Mesothelial cell of epicardium (in vitro differentiated cells): ENCODE measurements around the gene ANKFN1. TPM values are rescaled to one million over a fixed set of nuclear protein-coding genes. Genes with fewer than 3 reads are reported as not detected.

Experiments
- DNase-seq, 2 experiments: peaks; one replicate each; pipeline ENCODE4 v3.0.0; 2021; ENCODE audit warnings: low spot score in 2 of 2; ENCODE audit not compliant: unreplicated experiment in 2 of 2
- H3K27ac Mint-ChIP-seq: 2 replicates; pipeline ENCODE4 v1.8.0; 2021; ENCODE audit warnings: mixed read lengths
- H3K27me3 Mint-ChIP-seq: 2 replicates; pipeline ENCODE4 v1.8.0; 2021; ENCODE audit warnings: low read depth, mixed read lengths
- H3K36me3 Mint-ChIP-seq: 2 replicates; pipeline ENCODE4 v1.8.0; 2021; ENCODE audit warnings: mixed read lengths
- H3K4me1 Mint-ChIP-seq: 2 replicates; pipeline ENCODE4 v1.8.0; 2021; ENCODE audit warnings: mixed read lengths
- H3K4me3 Mint-ChIP-seq: 2 replicates; pipeline ENCODE4 v1.8.0; 2021; ENCODE audit warnings: mild to moderate bottlenecking, moderate library complexity, mixed read lengths
- H3K9me3 Mint-ChIP-seq: 2 replicates; pipeline ENCODE4 v1.8.0; 2021; ENCODE audit warnings: mixed read lengths
- total RNA-seq: library from RNA; stranded (reverse); gene quantifications from 3 replicates; pipeline ENCODE4 v1.2.1, GENCODE V29; 2021
- TF ChIP-seq, protein P1 (sequence below): fragments of 200-600 bp; sonication (generic); IDR thresholded peaks from one replicate; pipeline ENCODE4 v1.5.0; 2021; ENCODE audit warnings: antibody characterized with exemption; ENCODE audit not compliant: unreplicated experiment

The ANKFN1 gene
- total RNA-seq, 1 donor from 2014 or later, result 0.34 TPM

DNA sequence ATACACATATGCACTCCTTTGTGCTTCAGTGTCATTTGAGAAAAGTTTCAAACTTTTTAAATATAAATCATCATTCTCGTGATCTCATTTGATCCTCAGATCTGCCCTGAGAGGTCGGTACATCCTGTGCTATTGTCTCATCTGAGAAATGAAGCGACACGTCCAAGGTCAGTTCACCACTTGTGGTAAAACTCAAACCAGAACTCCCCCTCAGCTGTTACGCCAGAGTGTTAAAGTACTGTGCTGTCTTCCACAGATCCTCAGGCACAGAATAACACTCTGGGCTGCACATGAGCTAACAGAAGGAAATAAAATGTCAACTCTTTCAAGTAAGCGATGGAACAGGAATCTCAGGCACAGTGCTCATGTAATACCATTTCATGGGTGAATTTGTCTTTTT is 31.4 kb downstream of the ANKFN1 start:
- DNase-seq, result no peak
- Mint-ChIP-seq H3K27me3 (peaks cover 9% of the 10 kb centered on the region), H3K4me3 (no peak overlapping the region), H3K36me3 (no peaks in the 10 kb centered on the region), H3K4me1 (no peaks in the 10 kb centered on the region), H3K9me3 (peaks cover 2% of the 10 kb centered on the region), H3K27ac (no peak overlapping the region)
- TF ChIP-seq, protein P1, sequence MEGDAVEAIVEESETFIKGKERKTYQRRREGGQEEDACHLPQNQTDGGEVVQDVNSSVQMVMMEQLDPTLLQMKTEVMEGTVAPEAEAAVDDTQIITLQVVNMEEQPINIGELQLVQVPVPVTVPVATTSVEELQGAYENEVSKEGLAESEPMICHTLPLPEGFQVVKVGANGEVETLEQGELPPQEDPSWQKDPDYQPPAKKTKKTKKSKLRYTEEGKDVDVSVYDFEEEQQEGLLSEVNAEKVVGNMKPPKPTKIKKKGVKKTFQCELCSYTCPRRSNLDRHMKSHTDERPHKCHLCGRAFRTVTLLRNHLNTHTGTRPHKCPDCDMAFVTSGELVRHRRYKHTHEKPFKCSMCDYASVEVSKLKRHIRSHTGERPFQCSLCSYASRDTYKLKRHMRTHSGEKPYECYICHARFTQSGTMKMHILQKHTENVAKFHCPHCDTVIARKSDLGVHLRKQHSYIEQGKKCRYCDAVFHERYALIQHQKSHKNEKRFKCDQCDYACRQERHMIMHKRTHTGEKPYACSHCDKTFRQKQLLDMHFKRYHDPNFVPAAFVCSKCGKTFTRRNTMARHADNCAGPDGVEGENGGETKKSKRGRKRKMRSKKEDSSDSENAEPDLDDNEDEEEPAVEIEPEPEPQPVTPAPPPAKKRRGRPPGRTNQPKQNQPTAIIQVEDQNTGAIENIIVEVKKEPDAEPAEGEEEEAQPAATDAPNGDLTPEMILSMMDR, result no peak

DNA sequence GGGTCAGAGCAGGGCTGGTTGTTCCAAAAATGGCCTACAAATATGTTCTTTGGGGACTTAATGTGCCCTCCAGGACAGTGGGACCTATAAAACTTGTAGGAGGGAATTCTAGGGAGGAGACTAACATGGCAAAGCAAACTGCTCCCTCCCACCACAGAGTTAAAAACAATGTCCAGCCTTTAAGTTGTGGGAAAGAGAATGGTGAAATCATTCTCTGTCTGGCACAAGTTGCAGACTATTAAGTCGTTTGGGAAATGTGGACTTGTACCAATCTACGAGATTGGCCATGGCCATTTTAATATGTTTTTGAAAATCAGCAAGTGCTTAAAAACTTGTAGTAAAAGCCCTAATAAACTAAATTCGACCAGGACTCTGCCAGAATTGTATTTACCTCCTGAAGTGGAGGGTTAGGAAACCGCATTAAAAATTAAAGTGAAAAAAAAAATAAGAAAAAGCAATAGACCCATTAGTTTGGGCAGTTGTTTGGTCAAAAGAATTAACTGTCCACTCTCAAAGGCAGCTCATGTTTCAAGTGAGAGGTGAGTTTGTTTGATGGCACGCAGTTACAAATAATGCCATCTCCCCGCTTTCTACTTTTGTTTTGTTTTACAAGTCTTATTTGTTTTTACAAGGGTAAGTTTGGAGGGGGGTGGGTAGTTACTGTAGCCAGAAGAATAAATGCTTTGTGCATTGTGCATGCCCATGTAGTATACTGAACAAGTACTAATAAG is 32.4 kb downstream of the ANKFN1 start:
- TF ChIP-seq, protein P1, result no peak
- no peak for DNase-seq
- no peak overlapping the region for H3K27ac Mint-ChIP-seq
- H3K9me3 Mint-ChIP-seq, result peaks cover 3% of the 10 kb centered on the region
- no peaks in the 10 kb centered on the region for H3K36me3 Mint-ChIP-seq
- no peaks in the 10 kb centered on the region for H3K4me1 Mint-ChIP-seq
- no peak overlapping the region for H3K4me3 Mint-ChIP-seq
- H3K27me3 Mint-ChIP-seq, result peaks cover 5% of the 10 kb centered on the region

DNA sequence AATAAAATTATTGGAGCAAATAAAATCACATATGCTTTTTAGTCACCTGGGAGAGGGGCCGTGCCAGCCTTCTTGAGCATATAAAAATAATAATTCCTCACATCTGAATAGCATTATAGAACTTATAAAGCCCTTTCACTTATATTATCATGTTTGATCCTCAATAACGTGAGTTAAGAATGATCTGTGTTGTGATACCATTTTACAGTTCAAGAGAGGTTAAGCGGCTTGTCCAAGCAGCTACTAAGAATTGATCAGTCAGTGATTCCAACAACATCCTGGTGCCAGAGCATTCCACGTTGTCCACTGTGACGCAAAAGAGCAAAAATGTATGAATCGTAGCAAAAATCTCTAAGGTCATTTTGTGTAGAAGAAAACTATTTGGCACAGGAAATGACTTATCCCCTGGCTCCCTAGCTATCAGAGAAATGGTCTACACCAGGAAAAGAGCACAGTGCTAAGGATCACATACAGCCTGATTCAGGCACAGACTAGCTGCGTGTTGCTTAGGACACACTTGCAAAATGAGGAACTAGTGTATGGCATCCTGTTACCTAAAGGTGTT is 33.0 kb downstream of the ANKFN1 start:
- H3K4me1 Mint-ChIP-seq, result no peaks in the 10 kb centered on the region
- TF ChIP-seq, protein P1, result no peak
- no peak overlapping the region for H3K27ac Mint-ChIP-seq
- H3K36me3 Mint-ChIP-seq, result no peaks in the 10 kb centered on the region
- H3K27me3 Mint-ChIP-seq, result peaks cover 5% of the 10 kb centered on the region
- no peak for DNase-seq
- H3K4me3 Mint-ChIP-seq, result no peak overlapping the region
- peaks cover 3% of the 10 kb centered on the region for H3K9me3 Mint-ChIP-seq

DNA sequence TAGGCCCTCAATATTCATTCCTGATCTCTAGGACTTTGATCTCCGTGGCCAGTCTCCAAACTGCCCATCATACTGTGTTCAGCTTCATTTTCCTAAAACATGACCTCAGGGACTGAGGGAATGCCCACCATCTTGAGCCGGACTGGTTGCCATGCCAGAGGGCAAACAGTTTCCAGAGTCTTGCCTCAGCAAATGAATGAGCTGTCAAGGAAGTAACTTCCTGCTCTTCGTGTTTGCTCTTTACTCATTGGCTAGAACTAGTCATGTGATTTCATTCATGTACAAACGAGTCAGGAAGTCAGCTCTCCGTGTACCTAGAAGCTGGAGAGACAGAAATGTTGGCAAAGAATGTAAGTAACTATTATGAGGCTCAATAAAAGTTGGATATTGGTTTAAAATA is 50.2 kb downstream of the ANKFN1 start:
- H3K36me3 Mint-ChIP-seq, result no peaks in the 10 kb centered on the region
- no peak for DNase-seq
- no peak overlapping the region for H3K4me3 Mint-ChIP-seq
- H3K27ac Mint-ChIP-seq, result no peak overlapping the region
- TF ChIP-seq, protein P1, result no peak
- H3K9me3 Mint-ChIP-seq, result peaks cover 5% of the 10 kb centered on the region
- H3K4me1 Mint-ChIP-seq, result no peaks in the 10 kb centered on the region
- H3K27me3 Mint-ChIP-seq, result peaks cover 19% of the 10 kb centered on the region

DNA sequence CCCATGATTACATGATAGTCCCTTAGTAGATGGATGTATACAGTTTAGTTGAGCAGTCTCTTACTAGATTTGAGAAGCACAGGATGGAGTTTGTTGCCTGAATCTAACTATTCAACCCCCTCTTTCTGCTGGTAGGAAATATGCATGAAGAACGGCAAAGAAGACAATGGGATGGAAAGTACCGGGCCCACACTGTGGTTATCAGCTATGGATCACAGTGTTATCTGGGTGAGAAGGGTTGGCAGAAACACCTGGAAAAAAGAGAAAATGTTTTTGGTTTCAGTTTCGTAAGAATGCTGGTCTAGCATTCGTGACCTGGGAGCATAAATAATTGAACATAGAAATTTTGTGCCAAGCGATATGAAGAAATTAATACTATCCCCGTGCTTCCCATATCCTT is 53.1 kb downstream of the ANKFN1 start:
- H3K9me3 Mint-ChIP-seq, result peaks cover 22% of the 10 kb centered on the region
- TF ChIP-seq, protein P1, result no peak
- peaks cover 16% of the 10 kb centered on the region for H3K27me3 Mint-ChIP-seq
- no peak for DNase-seq
- H3K4me1 Mint-ChIP-seq, result no peaks in the 10 kb centered on the region
- no peaks in the 10 kb centered on the region for H3K36me3 Mint-ChIP-seq
- H3K4me3 Mint-ChIP-seq, result no peak overlapping the region
- no peak overlapping the region for H3K27ac Mint-ChIP-seq
